Breast epithelium (tissue), 4 donors: ENCODE data around the gene MPPED2. TPM values are rescaled to one million over a fixed set of nuclear protein-coding genes. Genes with fewer than 3 reads are reported as not detected.

Source experiments
- DNase-seq, 2 donors: peaks; one replicate each; pipeline ENCODE4 v3.0.0-alpha.2; 2019; ENCODE audit warnings: low spot score in 2 of 2
- H3K27ac ChIP-seq, 2 donors: fragments of 200-600 bp; sonication (generic) in 1 of 2; one replicate each; pipeline ENCODE4 v1.5.1; 2016 to 2019; ENCODE audit warnings: mild to moderate bottlenecking in 1 of 2
- H3K27me3 ChIP-seq, 2 donors: fragments of 200-600 bp; sonication (generic) in 1 of 2; one replicate each; pipeline versions ENCODE4 v1.5.1 to v1.6.0; 2017 to 2019; ENCODE audit warnings: control low read depth in 1 of 2, mild to moderate bottlenecking in 1 of 2
- H3K36me3 ChIP-seq: fragments of 200-600 bp; one replicate; pipeline ENCODE4 v1.5.1; 2019
- H3K4me1 ChIP-seq, 2 donors: fragments of 200-600 bp; sonication (generic); one replicate each; pipeline ENCODE4 v1.5.1; 2016 to 2019; ENCODE audit warnings: control low read depth in 1 of 2
- H3K4me3 ChIP-seq, 3 donors: fragments of 200-600 bp; sonication (generic); 1 replicate in 2 of 3; 2 replicates in 1 of 3; pipeline ENCODE4 v1.5.1; 2016 to 2019; ENCODE audit warnings: mild to moderate bottlenecking in 3 of 3, moderate library complexity in 2 of 3
- H3K9me3 ChIP-seq, 2 donors: fragments of 200-600 bp; sonication (generic) in 1 of 2; one replicate each; pipeline ENCODE4 v1.5.1; 2016 to 2019; ENCODE audit warnings: control low read depth in 1 of 2
- CTCF ChIP-seq, 3 donors: fragments of 450-650 bp; IDR thresholded peaks; one replicate each; pipeline ENCODE4 v1.5.1; 2016 to 2017; ENCODE audit warnings: antibody characterized with exemption in 3 of 3, mild to moderate bottlenecking in 3 of 3, moderate library complexity in 3 of 3
- POLR2A ChIP-seq: fragments of 450-650 bp; IDR thresholded peaks from one replicate; pipeline ENCODE4 v1.6.1; 2016; ENCODE audit warnings: antibody characterized with exemption, mild to moderate bottlenecking, moderate library complexity
- POLR2AphosphoS5 ChIP-seq, 3 donors: sonication (generic); formaldehyde crosslinking; IDR thresholded peaks; one replicate each; pipeline ENCODE4 v1.6.1; 2017; ENCODE audit warnings: antibody characterized with exemption in 3 of 3
- intact Hi-C: fragments of 100-400 bp; cut with DNase I; formaldehyde crosslinking; loops from one replicate; pipeline ENCODE4 v1.15.1; 2023; ENCODE audit warnings: low total_unique reads
- total RNA-seq, 3 donors: library from RNA; depleted of rRNA; stranded (reverse); fragments of >200 nt; gene quantifications; one replicate each; pipeline ENCODE4 v1.1.0, GENCODE V29; 2016

The MPPED2 gene
- total RNA-seq, 3 donors from 2014 or later: 8.5 to 22.7 (median 9.8) TPM

DNA sequence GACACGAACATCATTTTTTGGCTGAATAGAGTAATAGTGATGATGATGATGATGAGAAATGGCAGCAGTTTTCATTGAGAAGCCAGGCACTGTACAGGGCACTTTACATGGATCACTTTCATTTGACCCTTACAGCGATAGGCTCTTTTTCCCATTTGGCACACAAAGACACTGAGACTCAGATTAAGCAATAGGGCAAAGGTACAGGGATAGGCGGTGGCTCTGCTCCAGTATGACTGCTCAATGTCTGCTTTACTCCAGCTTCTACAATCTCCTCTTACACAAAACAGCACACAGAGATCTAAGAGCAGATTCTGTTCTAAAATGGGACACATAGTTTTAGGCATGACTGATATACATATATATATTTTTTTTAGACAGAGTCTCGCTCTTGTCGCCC, 40.6 kb downstream of the MPPED2 start:
- H3K27me3 ChIP-seq: no peaks in the 10 kb centered on the region
- H3K36me3 ChIP-seq: no peaks in the 10 kb centered on the region
- no peaks in the 10 kb centered on the region for H3K4me1 ChIP-seq
- DNase-seq: no peak
- H3K4me3 ChIP-seq: no peak overlapping the region
- H3K27ac ChIP-seq: no peak overlapping the region
- no peak for TF ChIP-seq CTCF (IDR thresholded peaks at IDR 0.05)
- TF ChIP-seq POLR2A: no peak
- TF ChIP-seq POLR2AphosphoS5 (IDR thresholded peaks at IDR 0.05): no peak
- no peaks in the 10 kb centered on the region for H3K9me3 ChIP-seq
- intact Hi-C loops: loop anchor here (10.0 kb wide), 1 partner anchor 1311 kb away; no protein-coding TSS in a partner anchor

DNA sequence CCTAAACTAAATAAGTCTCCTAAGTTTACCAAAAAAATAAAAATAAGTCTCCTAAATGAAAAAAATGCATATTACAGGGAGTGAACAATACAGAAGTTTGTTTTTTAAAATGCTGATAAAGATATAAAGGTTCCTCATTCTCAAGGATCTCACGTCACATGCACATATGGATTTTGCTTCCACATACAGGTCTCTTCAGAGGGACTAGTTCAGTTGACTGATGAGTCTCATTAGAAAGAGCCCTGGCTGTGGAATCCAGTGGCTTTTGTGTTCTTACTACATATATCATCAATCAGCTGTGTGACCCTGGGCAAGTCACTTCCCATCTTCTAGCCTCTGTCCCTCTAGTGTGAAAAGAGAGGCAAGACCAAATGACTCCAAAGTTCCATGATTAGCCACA, 43.1 kb downstream of the MPPED2 start:
- intact Hi-C loops: loop anchor here (10.0 kb wide), 1 partner anchor 1308 kb away; no protein-coding TSS in a partner anchor

GRCh38 chr11:30540781-30541180, 45.4 kb downstream of the MPPED2 start:
- Histone ChIP-seq H3K4me1 (no peaks in the 10 kb centered on the region), H3K9me3 (no peaks in the 10 kb centered on the region), H3K27me3 (no peaks in the 10 kb centered on the region), H3K36me3 (no peaks in the 10 kb centered on the region), H3K4me3 (no peak overlapping the region), H3K27ac (no peak overlapping the region)
- no peak for DNase-seq
- intact Hi-C loops: loop anchor here (10.0 kb wide), 1 partner anchor 1306 kb away; no protein-coding TSS in a partner anchor
- TF ChIP-seq CTCF (IDR thresholded peaks at IDR 0.05): no peak

More for the DNA sequence above, 43.1 kb downstream of the MPPED2 start:
- Histone ChIP-seq H3K4me3 (no peak overlapping the region), H3K36me3 (no peaks in the 10 kb centered on the region), H3K9me3 (no peaks in the 10 kb centered on the region), H3K27me3 (no peaks in the 10 kb centered on the region), H3K27ac (no peak overlapping the region), H3K4me1 (no peaks in the 10 kb centered on the region)
- TF ChIP-seq POLR2AphosphoS5 (IDR thresholded peaks at IDR 0.05) (no peak), CTCF (IDR thresholded peaks at IDR 0.05) (no peak), POLR2A (no peak)
- DNase-seq: no peak

GRCh38 chr11:30538251-30538650, 47.9 kb downstream of the MPPED2 start:
- no peak for DNase-seq
- Histone ChIP-seq H3K36me3 (no peaks in the 10 kb centered on the region), H3K27ac (no peak overlapping the region), H3K4me1 (no peaks in the 10 kb centered on the region), H3K27me3 (no peaks in the 10 kb centered on the region), H3K4me3 (no peak overlapping the region), H3K9me3 (no peaks in the 10 kb centered on the region)
- TF ChIP-seq POLR2A: no peak
- no peak for TF ChIP-seq CTCF (IDR thresholded peaks at IDR 0.05)
- intact Hi-C loops: no loop called here

DNA sequence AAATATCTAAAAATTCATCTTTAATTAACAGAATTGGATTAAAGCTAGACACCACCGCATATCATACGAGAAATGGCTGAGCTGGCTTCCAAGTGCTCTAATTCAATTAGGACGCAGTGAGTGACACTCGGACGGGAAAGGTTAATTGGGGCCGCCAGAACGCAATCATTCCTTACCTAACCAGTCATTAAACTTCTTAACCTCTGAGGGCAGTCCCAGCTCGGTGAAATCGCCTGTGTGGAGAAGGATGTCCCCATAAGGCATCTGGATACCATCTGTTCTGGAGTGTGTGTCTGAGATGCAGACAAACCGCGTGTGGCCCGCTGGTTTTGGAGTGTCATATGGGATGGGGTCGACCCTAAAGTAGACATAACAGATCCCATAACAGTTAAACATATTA, 50.3 kb downstream of the MPPED2 start:
- intact Hi-C loops: no loop called here
- DNase-seq: no peak
- no peak for TF ChIP-seq POLR2AphosphoS5 (IDR thresholded peaks at IDR 0.05)
- TF ChIP-seq CTCF (IDR thresholded peaks at IDR 0.05): no peak
- TF ChIP-seq POLR2A: no peak
- Histone ChIP-seq H3K27me3 (no peaks in the 10 kb centered on the region), H3K4me3 (no peak overlapping the region), H3K36me3 (no peaks in the 10 kb centered on the region), H3K4me1 (no peaks in the 10 kb centered on the region), H3K27ac (no peak overlapping the region), H3K9me3 (no peaks in the 10 kb centered on the region)
